GM12878 (cell line): Measurements from ENCODE around the gene ADGRV1. TPM values are rescaled to one million over a fixed set of nuclear protein-coding genes. Genes with fewer than 3 reads are reported as not detected.

Experiments
- BHLHE40 ChIP-seq, 2 experiments: fragments of 450-650 bp in 1 of 2; IDR thresholded peaks; 2 replicates each; pipeline ENCODE4 v1.6.1; 2011 to 2017; ENCODE audit warnings: low read depth in 2 of 2, borderline replicate concordance in 1 of 2, improper control_type of control experiment in 1 of 2, low read length in 1 of 2, mild to moderate bottlenecking in 1 of 2
- CREM ChIP-seq: IDR thresholded peaks from 2 replicates; pipeline ENCODE4 v1.6.1; 2014; ENCODE audit warnings: antibody characterized with exemption, low read depth
- FOS ChIP-seq: IDR thresholded peaks from 3 replicates; pipeline ENCODE4 v1.6.1; 2011; ENCODE audit warnings: borderline replicate concordance; ENCODE audit not compliant: insufficient read length; ENCODE audit errors: extremely low read depth
- HCFC1 ChIP-seq: fragments of 150-350 bp; IDR thresholded peaks from 2 replicates; pipeline ENCODE4 v1.6.1; 2014; ENCODE audit warnings: low read length
- KLF5 ChIP-seq: fragments of 450-650 bp; IDR thresholded peaks from 2 replicates; pipeline ENCODE4 v1.6.1; 2014; ENCODE audit warnings: mild to moderate bottlenecking; ENCODE audit not compliant: partially characterized antibody
- NFIC ChIP-seq: IDR thresholded peaks from 2 replicates; pipeline ENCODE4 v1.6.1; 2012; ENCODE audit warnings: low read depth, mild to moderate bottlenecking, inconsistent platforms, low read length, moderate library complexity
- NKRF ChIP-seq: fragments of 450-650 bp; conservative IDR thresholded peaks from 2 replicates; pipeline ENCODE4 v1.6.1; 2017; ENCODE audit warnings: mild to moderate bottlenecking, moderate library complexity
- NR2C2 ChIP-seq: IDR thresholded peaks from 2 replicates; pipeline ENCODE4 v1.6.1; 2011; ENCODE audit warnings: borderline replicate concordance, low read depth; ENCODE audit not compliant: control insufficient read depth, insufficient read length
- PML ChIP-seq: IDR thresholded peaks from 2 replicates; pipeline ENCODE4 v1.6.1; 2012; ENCODE audit warnings: low read length, inconsistent platforms
- REST ChIP-seq: IDR thresholded peaks from 2 replicates; pipeline ENCODE4 v1.6.1; 2012; ENCODE audit warnings: mild to moderate bottlenecking, low read depth, low read length
- TCF3 ChIP-seq: IDR thresholded peaks from 2 replicates; pipeline ENCODE4 v1.6.1; 2012; ENCODE audit warnings: low read depth, mild to moderate bottlenecking, low read length, borderline replicate concordance; ENCODE audit not compliant: insufficient read depth
- WRNIP1 ChIP-seq: IDR thresholded peaks from 2 replicates; pipeline ENCODE4 v1.6.1; 2011; ENCODE audit warnings: low read depth, low read length, improper control_type of control experiment, borderline replicate concordance
- ZNF274 ChIP-seq: IDR thresholded peaks from one replicate; pipeline ENCODE4 v1.8.0; 2011; ENCODE audit not compliant: insufficient read length, insufficient read depth
- ZZZ3 ChIP-seq: IDR thresholded peaks from 2 replicates; pipeline ENCODE4 v1.6.1; 2011; ENCODE audit warnings: low read depth; ENCODE audit not compliant: control insufficient read depth, insufficient read length
- polyA plus RNA-seq, 11 experiments: library from polyadenylated mRNA; depleted of rRNA in 4 of 11; unstranded in 6 of 11; stranded (reverse) in 5 of 11; fragments of >200 nt; fragmentation: Nextera tagmentation in 4 of 11; fragmentation: Illumina TruSeq in 1 of 11; extraction: Ambion mirVana in 4 of 11; extraction: Trizol in 1 of 11; gene quantifications; 1 replicate in 1 of 11; 2 replicates in 10 of 11; pipeline versions ENCODE4 v1.2.1 to v1.2.3, GENCODE V29; 2011 to 2016; ENCODE audit warnings: inconsistent platforms in 2 of 11, missing spikeins in 2 of 11, low read depth in 1 of 11
- total RNA-seq, 4 experiments: library from RNA; depleted of rRNA in 3 of 4; stranded (reverse); fragments of >200 nt in 3 of 4; fragmentation: Illumina TruSeq in 1 of 4; extraction: Trizol in 1 of 4; gene quantifications; 2 replicates each; pipeline versions ENCODE4 v1.2.1 to v1.2.3, GENCODE V29; 2013 to 2021

The ADGRV1 gene
- total and polyA plus RNA-seq, 10 of the 15 experiments (the other 5 are each of a cell fraction or from before 2014, with no cell fraction given), result 0.04 to 8.1 (median 0.16) TPM; not detected in 1

GRCh38 chr5:91162534-91163381 lies 604.2 kb downstream of the ADGRV1 start (continued):
- no peak for TF ChIP-seq REST
- TF ChIP-seq WRNIP1, result no peak
- TF ChIP-seq NFIC, result peak; percentile 76
- TF ChIP-seq CREM, result peak; percentile 62; the same call in 1 of the 2 replicates
- TF ChIP-seq HCFC1, result no peak
- no peak for TF ChIP-seq KLF5
- TF ChIP-seq ZNF274, result no peak
- no peak for TF ChIP-seq NR2C2
- TF ChIP-seq ZZZ3, result no peak
- no peak for TF ChIP-seq NKRF
- TF ChIP-seq FOS, result no peak
- no peak; the same call in 1 of the 2 replicates for TF ChIP-seq PML
- no peak for TF ChIP-seq TCF3
- TF ChIP-seq BHLHE40 (IDR thresholded peaks at IDR 0.05; ENCODE audit: borderline replicate concordance in 1 of 2, low read depth in 2 of 2, low read length in 1 of 2), result peak; percentile 65 to 71
